Vagina (tissue), 2 donors: ENCODE measurements around the gene METTL25B. TPM values are rescaled to one million over a fixed set of nuclear protein-coding genes. Genes with fewer than 3 reads are reported as not detected.

Experiments
- DNase-seq, 2 donors: peaks; one replicate each; pipeline ENCODE4 v3.0.0-alpha.2; 2017; ENCODE audit errors: extremely low spot score in 2 of 2
- H3K27ac ChIP-seq: fragments of 200-600 bp; sonication (generic); one replicate; pipeline ENCODE4 v1.5.1; 2019
- H3K27me3 ChIP-seq: fragments of 200-600 bp; sonication (generic); one replicate; pipeline ENCODE4 v1.5.1; 2019
- H3K36me3 ChIP-seq, 2 donors: fragments of 200-600 bp; sonication (generic); one replicate each; pipeline ENCODE4 v1.5.1; 2017 to 2019
- H3K4me1 ChIP-seq: fragments of 200-600 bp; sonication (generic); one replicate; pipeline ENCODE4 v1.5.1; 2019
- H3K4me3 ChIP-seq, 2 donors: fragments of 200-600 bp; sonication (generic); 1 replicate in 1 of 2; 2 replicates in 1 of 2; pipeline ENCODE4 v1.5.1; 2016 to 2019
- H3K9me3 ChIP-seq: fragments of 200-600 bp; sonication (generic); one replicate; pipeline ENCODE4 v1.5.1; 2019
- POLR2A ChIP-seq, 2 donors: fragments of 450-650 bp; IDR thresholded peaks; one replicate each; pipeline ENCODE4 v1.6.1; 2017; ENCODE audit warnings: antibody characterized with exemption in 2 of 2, mild to moderate bottlenecking in 2 of 2, moderate library complexity in 2 of 2
- POLR2AphosphoS5 ChIP-seq, 2 donors: sonication (generic); formaldehyde crosslinking; IDR thresholded peaks; one replicate each; pipeline ENCODE4 v1.9.0; 2017; ENCODE audit warnings: antibody characterized with exemption in 2 of 2, mild to moderate bottlenecking in 2 of 2, low read depth in 1 of 2; ENCODE audit not compliant: insufficient read depth in 1 of 2
- intact Hi-C: fragments of 100-400 bp; cut with DNase I; formaldehyde crosslinking; loops from one replicate; pipeline ENCODE4 v1.15.1; 2023
- total RNA-seq: library from RNA; depleted of rRNA; stranded (reverse); fragments of >200 nt; gene quantifications from one replicate; pipeline ENCODE4 v1.2.3, GENCODE V29; 2016
- TF ChIP-seq, protein P1 (sequence below), 3 experiments: fragments of 450-650 bp in 2 of 3; fragments of 200-600 bp in 1 of 3; sonication (generic) in 1 of 3; IDR thresholded peaks; one replicate each; pipeline ENCODE4 v1.5.1; 2017 to 2019; ENCODE audit warnings: antibody characterized with exemption in 3 of 3, mild to moderate bottlenecking in 2 of 3, moderate library complexity in 2 of 3

Gene METTL25B
- total RNA-seq, 1 donor from 2014 or later, result 17.7 TPM

DNA sequence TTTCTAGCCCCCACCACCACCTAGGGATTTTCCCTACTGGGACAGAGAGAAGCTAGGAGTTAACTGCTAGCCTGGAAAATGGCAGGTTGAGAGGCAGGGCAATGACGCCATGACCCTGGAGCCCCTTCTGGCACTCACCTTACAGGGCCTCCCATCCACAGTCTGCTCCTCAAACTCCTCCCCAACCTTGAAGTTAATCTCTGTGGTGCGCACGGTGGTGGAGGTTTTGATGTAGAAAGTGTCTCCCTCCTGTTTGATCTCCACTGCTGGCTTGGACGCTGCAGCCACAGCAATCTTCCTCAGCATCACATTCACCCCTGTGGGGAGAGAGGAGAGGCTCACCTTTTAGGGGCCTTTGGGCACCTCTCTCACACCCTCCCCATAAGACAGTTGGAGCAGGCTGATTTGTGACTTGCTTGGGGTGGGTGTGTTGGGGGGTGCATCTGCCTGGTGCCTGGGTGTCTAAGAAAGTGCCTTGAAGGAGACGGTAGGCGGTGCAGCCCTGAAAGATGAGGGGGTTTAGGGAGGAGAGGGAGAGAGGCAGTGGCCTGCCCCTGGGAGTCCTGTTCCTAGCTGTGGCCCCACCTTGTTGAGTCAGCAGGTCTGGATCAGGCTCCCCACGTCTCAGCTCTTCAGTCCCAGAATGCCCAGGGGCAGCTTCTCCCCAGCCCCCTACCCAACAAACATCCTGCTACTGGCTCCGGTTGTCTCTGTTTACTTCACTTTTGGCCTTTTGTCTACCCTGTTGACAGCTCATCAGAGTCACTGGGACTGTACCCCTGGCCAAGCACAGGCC, 27.3 kb upstream of the METTL25B start:
- Histone ChIP-seq H3K9me3 (no peaks in the 10 kb centered on the region), H3K27me3 (no peaks in the 10 kb centered on the region), H3K4me3 (no peak overlapping the region), H3K36me3 (no peaks in the 10 kb centered on the region), H3K4me1 (peaks cover 32% of the 10 kb centered on the region), H3K27ac (peak overlapping the region; percentile 15)
- TF ChIP-seq POLR2AphosphoS5 (IDR thresholded peaks at IDR 0.05; ENCODE audit: insufficient read depth in 1 of 2, low read depth in 1 of 2) (no peak), POLR2A (IDR thresholded peaks at IDR 0.05) (no peak)
- TF ChIP-seq, protein P1, sequence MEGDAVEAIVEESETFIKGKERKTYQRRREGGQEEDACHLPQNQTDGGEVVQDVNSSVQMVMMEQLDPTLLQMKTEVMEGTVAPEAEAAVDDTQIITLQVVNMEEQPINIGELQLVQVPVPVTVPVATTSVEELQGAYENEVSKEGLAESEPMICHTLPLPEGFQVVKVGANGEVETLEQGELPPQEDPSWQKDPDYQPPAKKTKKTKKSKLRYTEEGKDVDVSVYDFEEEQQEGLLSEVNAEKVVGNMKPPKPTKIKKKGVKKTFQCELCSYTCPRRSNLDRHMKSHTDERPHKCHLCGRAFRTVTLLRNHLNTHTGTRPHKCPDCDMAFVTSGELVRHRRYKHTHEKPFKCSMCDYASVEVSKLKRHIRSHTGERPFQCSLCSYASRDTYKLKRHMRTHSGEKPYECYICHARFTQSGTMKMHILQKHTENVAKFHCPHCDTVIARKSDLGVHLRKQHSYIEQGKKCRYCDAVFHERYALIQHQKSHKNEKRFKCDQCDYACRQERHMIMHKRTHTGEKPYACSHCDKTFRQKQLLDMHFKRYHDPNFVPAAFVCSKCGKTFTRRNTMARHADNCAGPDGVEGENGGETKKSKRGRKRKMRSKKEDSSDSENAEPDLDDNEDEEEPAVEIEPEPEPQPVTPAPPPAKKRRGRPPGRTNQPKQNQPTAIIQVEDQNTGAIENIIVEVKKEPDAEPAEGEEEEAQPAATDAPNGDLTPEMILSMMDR (IDR thresholded peaks at IDR 0.05), result no peak
- intact Hi-C loops, result no loop called here
- no peak for DNase-seq

DNA sequence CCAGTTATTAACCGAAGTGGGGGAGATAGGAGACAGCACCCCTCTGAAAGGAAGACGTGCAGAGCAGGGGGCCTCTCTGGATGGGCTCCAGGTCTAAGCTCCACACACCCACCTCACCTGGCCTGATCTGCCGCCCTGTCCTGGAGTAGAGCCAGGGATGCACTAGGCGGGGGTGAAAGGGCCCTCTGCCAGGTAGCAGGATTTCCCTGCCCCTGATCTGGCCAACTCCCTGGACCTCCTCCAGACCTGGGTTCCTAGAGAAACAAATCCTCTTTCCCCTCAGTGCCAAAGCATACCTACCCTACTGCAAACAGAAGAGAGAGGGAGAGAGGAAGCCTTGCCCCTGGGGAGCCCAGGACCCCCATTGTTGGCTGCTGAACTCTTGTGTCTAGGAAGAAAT, 24.9 kb upstream of the METTL25B start:
- Histone ChIP-seq H3K9me3 (no peaks in the 10 kb centered on the region), H3K27me3 (no peaks in the 10 kb centered on the region), H3K4me3 (peak overlapping the region in 1 of 2 donors; percentile 51), H3K4me1 (peaks cover 56% of the 10 kb centered on the region), H3K36me3 (no peaks in the 10 kb centered on the region), H3K27ac (peak overlapping the region; percentile 95)
- DNase-seq, result no peak
- TF ChIP-seq POLR2A (IDR thresholded peaks at IDR 0.05) (no peak), POLR2AphosphoS5 (IDR thresholded peaks at IDR 0.05; ENCODE audit: insufficient read depth in 1 of 2, low read depth in 1 of 2) (no peak)
- TF ChIP-seq, protein P1 (IDR thresholded peaks at IDR 0.05), result no peak
- intact Hi-C loops, result no loop called here

DNA sequence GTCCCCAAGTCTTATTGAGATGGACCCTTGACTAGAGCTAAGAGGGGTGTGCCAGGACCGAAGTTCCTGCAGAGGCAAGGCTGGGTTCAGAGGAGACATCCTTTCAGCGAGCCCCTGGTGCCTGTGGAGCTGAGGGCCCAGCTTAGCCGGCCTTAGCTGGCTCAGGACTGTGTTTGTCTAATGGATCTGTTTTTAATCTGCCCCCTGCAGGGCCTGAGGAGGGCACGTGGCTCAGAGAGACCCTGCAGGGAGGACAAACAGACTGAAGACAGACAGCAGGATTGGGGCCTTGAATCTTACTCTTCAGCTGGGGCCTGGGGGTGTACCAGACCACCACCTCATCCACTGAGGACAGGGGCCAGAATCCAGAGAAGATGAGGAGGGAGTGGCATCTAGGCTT, 24.5 kb upstream of the METTL25B start:
- intact Hi-C loops, result loop anchor here (2.0 kb wide), 1 partner anchor 23 kb away; no protein-coding TSS in a partner anchor
- peaks cover 60% of the 10 kb centered on the region for H3K4me1 ChIP-seq
- H3K36me3 ChIP-seq, result no peaks in the 10 kb centered on the region
- DNase-seq, result no peak
- no peaks in the 10 kb centered on the region for H3K9me3 ChIP-seq
- H3K27ac ChIP-seq, result peak overlapping the region; percentile 95
- TF ChIP-seq POLR2A (IDR thresholded peaks at IDR 0.05) (no peak), POLR2AphosphoS5 (IDR thresholded peaks at IDR 0.05; ENCODE audit: insufficient read depth in 1 of 2, low read depth in 1 of 2) (no peak)
- TF ChIP-seq, protein P1 (IDR thresholded peaks at IDR 0.05), result no peak
- H3K4me3 ChIP-seq, result peak overlapping the region; percentile 11 to 51
- H3K27me3 ChIP-seq, result no peaks in the 10 kb centered on the region

DNA sequence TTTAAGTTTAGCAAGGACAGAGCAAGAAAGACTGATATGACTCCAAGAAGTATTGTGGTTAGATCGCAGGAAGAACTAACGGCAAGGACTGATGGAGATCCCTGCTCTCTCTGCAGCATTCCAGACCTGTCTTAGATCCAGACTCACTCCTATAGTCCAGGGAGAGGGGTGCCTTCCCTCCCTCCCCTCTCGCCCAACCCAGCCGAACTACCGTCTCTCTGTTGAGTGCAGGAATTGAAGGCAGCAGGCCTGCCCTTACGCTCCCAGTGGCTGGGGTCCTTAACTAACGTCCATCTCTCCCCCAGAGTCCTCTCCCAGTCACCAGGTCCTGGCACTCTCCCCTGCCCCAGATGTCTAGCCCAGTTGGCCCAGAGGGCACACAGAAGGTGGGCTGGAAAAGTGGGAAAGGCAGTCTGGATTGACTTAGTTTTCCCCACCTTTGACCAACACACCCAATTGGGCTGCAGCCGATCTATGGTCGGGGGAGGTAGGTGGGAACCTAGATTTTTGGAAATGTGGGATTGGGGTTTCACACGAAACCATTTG, 24.0 kb upstream of the METTL25B start:
- Histone ChIP-seq H3K27me3 (no peaks in the 10 kb centered on the region), H3K9me3 (no peaks in the 10 kb centered on the region), H3K36me3 (no peaks in the 10 kb centered on the region), H3K4me3 (peak overlapping the region; percentile 51 to 60), H3K27ac (peak overlapping the region; percentile 95), H3K4me1 (peaks cover 65% of the 10 kb centered on the region)
- DNase-seq, result no peak
- intact Hi-C loops, result loop anchor here (2.0 kb wide), 1 partner anchor 23 kb away; no protein-coding TSS in a partner anchor
- TF ChIP-seq, protein P1 (IDR thresholded peaks at IDR 0.05), result no peak
- no peak for TF ChIP-seq POLR2AphosphoS5 (IDR thresholded peaks at IDR 0.05; ENCODE audit: insufficient read depth in 1 of 2, low read depth in 1 of 2)
- no peak for TF ChIP-seq POLR2A (IDR thresholded peaks at IDR 0.05)

DNA sequence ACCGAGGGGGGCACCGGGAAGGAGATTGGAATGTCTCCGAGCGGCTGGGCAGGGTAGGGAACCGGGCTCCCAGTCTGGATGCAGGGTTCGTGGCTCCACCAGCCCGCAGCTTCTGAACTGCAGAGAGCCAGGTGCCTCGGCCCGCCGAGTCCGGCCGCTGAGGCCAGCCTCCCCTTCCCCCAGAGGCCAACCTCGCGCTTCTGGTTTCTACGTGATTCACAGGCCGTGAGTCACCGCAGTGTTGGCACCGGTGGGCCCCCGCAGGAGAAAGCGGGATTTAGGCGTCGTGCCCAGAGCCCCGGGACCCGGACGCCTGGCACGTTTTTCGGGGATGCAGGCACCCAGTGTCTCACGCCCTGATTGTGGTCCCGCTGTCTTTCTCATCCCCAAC, 23.3 kb upstream of the METTL25B start:
- Histone ChIP-seq H3K36me3 (no peaks in the 10 kb centered on the region), H3K9me3 (no peaks in the 10 kb centered on the region), H3K27ac (peak overlapping the region; percentile 95), H3K4me3 (peak overlapping the region; percentile 51 to 60), H3K27me3 (no peaks in the 10 kb centered on the region), H3K4me1 (peaks cover 72% of the 10 kb centered on the region)
- DNase-seq, result no peak
- no peak for TF ChIP-seq POLR2A (IDR thresholded peaks at IDR 0.05)
- peak in 1 of 2 donors; percentile 78 for TF ChIP-seq POLR2AphosphoS5 (IDR thresholded peaks at IDR 0.05; ENCODE audit: insufficient read depth in 1 of 2, low read depth in 1 of 2)
- intact Hi-C loops, result loop anchor here (2.0 kb wide), 1 partner anchor 22 kb away; no protein-coding TSS in a partner anchor
